Hepatocyte (in vitro differentiated cells): ENCODE measurements around the gene NAT14. TPM values are rescaled to one million over a fixed set of nuclear protein-coding genes. Genes with fewer than 3 reads are reported as not detected.

ENCODE experiments used
- DNase-seq: peaks from one replicate; pipeline ENCODE4 v3.0.0-alpha.2; 2016; ENCODE audit warnings: low spot score
- H2AFZ ChIP-seq: fragments of 200-600 bp; sonication (generic); 2 replicates; pipeline ENCODE4 v1.6.0; 2016; ENCODE audit warnings: antibody characterized with exemption, mild to moderate bottlenecking
- H3K27ac ChIP-seq: fragments of 200-600 bp; sonication (generic); 2 replicates; pipeline ENCODE4 v1.5.1; 2016; ENCODE audit warnings: mild to moderate bottlenecking
- H3K27me3 ChIP-seq: fragments of 200-600 bp; sonication (generic); 2 replicates; pipeline ENCODE4 v1.6.1; 2016
- H3K36me3 ChIP-seq: fragments of 200-600 bp; sonication (generic); replicated peaks from 2 replicates; pipeline ENCODE4 v1.5.1; 2016; ENCODE audit warnings: low read depth; ENCODE audit not compliant: insufficient read depth
- H3K4me1 ChIP-seq: fragments of 200-600 bp; sonication (generic); 2 replicates; pipeline ENCODE4 v1.5.1; 2016; ENCODE audit warnings: mild to moderate bottlenecking, moderate library complexity; ENCODE audit not compliant: insufficient read depth
- H3K4me2 ChIP-seq: fragments of 200-600 bp; sonication (generic); 2 replicates; pipeline ENCODE4 v1.6.0; 2016
- H3K4me3 ChIP-seq: fragments of 200-600 bp; sonication (generic); 2 replicates; pipeline ENCODE4 v1.5.1; 2016; ENCODE audit warnings: mild to moderate bottlenecking
- H3K79me2 ChIP-seq: fragments of 200-600 bp; sonication (generic); 2 replicates; pipeline ENCODE4 v1.6.0; 2017; ENCODE audit warnings: mild to moderate bottlenecking
- H3K9me2 ChIP-seq: fragments of 200-600 bp; sonication (generic); replicated peaks from 2 replicates; pipeline ENCODE4 v1.6.0; 2017; ENCODE audit warnings: mild to moderate bottlenecking; ENCODE audit not compliant: insufficient read depth
- H3K9me3 ChIP-seq: fragments of 200-600 bp; sonication (generic); 2 replicates; pipeline ENCODE4 v1.5.1; 2016; ENCODE audit warnings: low read depth, mild to moderate bottlenecking
- H4K20me1 ChIP-seq: fragments of 200-600 bp; sonication (generic); 2 replicates; pipeline ENCODE4 v1.6.0; 2016; ENCODE audit warnings: mild to moderate bottlenecking; ENCODE audit not compliant: insufficient read depth, poor library complexity, severe bottlenecking
- CTCF ChIP-seq: fragments of 200-600 bp; sonication (generic); IDR thresholded peaks from 2 replicates; pipeline ENCODE4 v1.5.1; 2016; ENCODE audit warnings: antibody characterized with exemption, mild to moderate bottlenecking; ENCODE audit not compliant: poor library complexity
- EZH2 ChIP-seq: fragments of 200-600 bp; sonication (generic); IDR thresholded peaks from 2 replicates; pipeline ENCODE4 v1.6.1; 2016; ENCODE audit warnings: antibody characterized with exemption, mild to moderate bottlenecking, borderline replicate concordance
- EZH2phosphoT487 ChIP-seq: fragments of 200-600 bp; sonication (generic); IDR thresholded peaks from one replicate; pipeline ENCODE4 v1.6.1; 2018; ENCODE audit warnings: antibody characterized with exemption, mild to moderate bottlenecking, low read depth, moderate library complexity; ENCODE audit not compliant: unreplicated experiment, severe bottlenecking
- WGBS: methylation state at CpG from one replicate; pipeline ENCODE4 v1.1.6; 2016; ENCODE audit warnings: low lambda C conversion rate; ENCODE audit errors: missing lambda C conversion rate; 5-methylcytosine and 5-hydroxymethylcytosine counted together
- polyA plus RNA-seq: library from polyadenylated mRNA; unstranded; fragments of >200 nt; fragmentation: Nextera tagmentation; extraction: Ambion mirVana; gene quantifications from 2 replicates; pipeline ENCODE4 v1.2.1, GENCODE V29; 2016
- total RNA-seq: library from RNA; depleted of rRNA; stranded (reverse); fragments of >200 nt; gene quantifications from 2 replicates; pipeline ENCODE4 v1.2.3, GENCODE V29; 2014

The NAT14 gene
- total and polyA plus RNA-seq, 2 experiments from 2014 or later, result 22.3 to 40.3 TPM

GRCh38 chr19:55456347-55456746 lies 28.6 kb upstream of the NAT14 start:
- Histone ChIP-seq H3K79me2 (peaks cover 11% of the 10 kb centered on the region), H4K20me1 (peaks cover 7% of the 10 kb centered on the region), H3K9me3 (no peaks in the 10 kb centered on the region), H3K36me3 (no peaks in the 10 kb centered on the region), H3K27ac (no peak overlapping the region), H2AFZ (no peak overlapping the region), H3K4me2 (no peak overlapping the region), H3K4me3 (no peak overlapping the region), H3K4me1 (peaks cover 15% of the 10 kb centered on the region), H3K9me2 (no peaks in the 10 kb centered on the region), H3K27me3 (peaks cover 14% of the 10 kb centered on the region)
- WGBS, result 96% methylated on average over 13 of the region's 14 CpGs
- DNase-seq, result no peak
- no peak for TF ChIP-seq CTCF
- no peak for TF ChIP-seq EZH2phosphoT487
- TF ChIP-seq EZH2, result no peak

GRCh38 chr19:55457683-55458457 lies 27.1 kb upstream of the NAT14 start:
- Histone ChIP-seq H3K9me3 (no peaks in the 10 kb centered on the region), H2AFZ (no peak overlapping the region), H3K4me3 (no peak overlapping the region), H3K4me2 (no peak overlapping the region), H3K79me2 (peaks cover 11% of the 10 kb centered on the region), H3K9me2 (no peaks in the 10 kb centered on the region), H3K27me3 (peaks cover 2% of the 10 kb centered on the region), H4K20me1 (peaks cover 7% of the 10 kb centered on the region), H3K27ac (no peak overlapping the region), H3K36me3 (no peaks in the 10 kb centered on the region), H3K4me1 (peaks cover 4% of the 10 kb centered on the region)
- TF ChIP-seq CTCF (no peak), EZH2phosphoT487 (no peak), EZH2 (no peak)
- DNase-seq, result no peak
- 89% methylated on average over 16 of the region's 16 CpGs for WGBS

GRCh38 chr19:55459551-55459949 lies 25.4 kb upstream of the NAT14 start:
- 76% methylated on average over 8 of the region's 8 CpGs for WGBS
- DNase-seq, result no peak
- Histone ChIP-seq H3K27me3 (no peaks in the 10 kb centered on the region), H3K27ac (peak overlapping the region; percentile 86), H3K4me1 (peaks cover 4% of the 10 kb centered on the region), H3K4me3 (no peak overlapping the region), H3K9me2 (no peaks in the 10 kb centered on the region), H4K20me1 (peaks cover 7% of the 10 kb centered on the region), H3K36me3 (no peaks in the 10 kb centered on the region), H2AFZ (no peak overlapping the region), H3K79me2 (peaks cover 11% of the 10 kb centered on the region), H3K4me2 (peak overlapping the region; percentile 88), H3K9me3 (no peaks in the 10 kb centered on the region)
- TF ChIP-seq CTCF, result no peak
- no peak for TF ChIP-seq EZH2phosphoT487
- TF ChIP-seq EZH2, result no peak
